GM18517 (cell line): ENCODE results near the gene KPNA1.

Source experiments
- ATAC-seq: cut with Tn5 transposase; IDR thresholded peaks from one replicate; pipeline ENCODE4 v1.9.1; 2021; ENCODE audit warnings: mild to moderate bottlenecking, moderate library complexity; ENCODE audit not compliant: unreplicated experiment

KPNA1 gene

DNA sequence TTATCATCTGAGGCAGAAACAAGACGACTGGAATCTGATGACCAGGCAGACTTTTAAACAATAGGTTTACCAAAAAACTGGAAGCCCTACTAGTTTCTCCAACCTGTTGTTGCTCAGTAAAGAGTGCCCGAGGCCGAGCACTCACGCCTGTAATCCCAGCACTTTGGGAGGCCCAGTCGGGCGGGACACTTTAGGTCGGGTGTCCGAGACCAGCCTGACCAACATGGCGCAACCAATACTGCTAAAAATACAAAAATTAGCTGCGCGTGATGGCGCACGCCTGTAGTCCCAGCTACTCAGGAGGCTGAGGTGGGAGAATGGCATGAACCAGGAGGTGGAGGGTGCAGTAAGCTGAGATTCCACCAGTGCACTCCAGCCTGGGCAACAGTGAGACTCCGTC, 97.8 kb downstream of the KPNA1 start:
- no peak for ATAC-seq

DNA sequence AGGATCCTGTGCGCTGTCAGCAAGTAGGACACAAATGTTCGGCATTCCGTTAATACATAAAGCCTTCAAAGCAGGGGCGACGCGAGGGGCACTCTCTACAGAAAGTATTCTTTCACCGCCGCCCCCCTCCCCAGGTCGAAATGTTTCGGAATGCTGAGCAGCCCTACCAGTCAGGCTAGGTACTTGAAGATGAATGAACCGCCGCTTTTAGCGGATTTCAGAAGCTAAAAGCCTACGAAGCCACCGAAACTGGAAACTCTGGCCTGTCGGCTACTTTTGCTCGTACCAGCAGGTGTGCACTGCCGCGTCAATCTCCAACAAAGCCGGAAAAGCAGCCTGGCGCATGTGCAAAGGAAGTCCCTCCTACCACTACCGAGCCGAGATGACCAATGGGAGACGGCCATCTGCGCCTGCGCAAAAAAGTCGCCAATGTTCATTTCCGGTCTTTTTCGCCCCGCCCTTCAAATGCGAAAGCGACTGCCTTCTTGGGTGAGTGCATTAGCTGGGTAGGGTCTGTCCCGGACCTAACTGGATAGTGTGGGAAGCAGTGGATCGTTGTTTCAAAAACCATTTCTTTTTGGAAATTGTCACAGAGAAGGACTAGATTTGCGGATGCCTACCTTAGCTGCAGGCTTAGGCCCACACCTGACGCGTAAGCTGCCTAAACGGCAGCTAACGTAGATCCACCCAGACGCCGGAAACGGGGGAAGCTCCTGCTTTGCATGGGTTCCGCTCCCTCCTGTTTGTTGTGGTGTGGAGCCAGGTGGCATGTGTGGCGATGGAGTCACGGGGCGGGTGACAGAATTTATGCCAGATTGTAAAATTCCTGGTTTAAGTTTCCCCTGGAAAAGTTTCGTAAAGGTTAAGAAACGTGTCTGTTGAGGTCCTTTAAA, 98.7 kb downstream of the KPNA1 start, which contains the start of gene WDR5B:
TSS of gene WDR5B (minus strand) at position 301 of the 893 bp plus-strand sequence. CDS start 534 bp downstream, outside the sequence.
- ATAC-seq: peak; percentile 79

GRCh38 chr3:122415104-122415744, 99.5 kb downstream of the KPNA1 start:
- peak; percentile 47 for ATAC-seq

- no peak for ATAC-seq
Measured at GRCh38 chr3:122414391-122414790, 100.3 kb downstream of the KPNA1 start.

DNA sequence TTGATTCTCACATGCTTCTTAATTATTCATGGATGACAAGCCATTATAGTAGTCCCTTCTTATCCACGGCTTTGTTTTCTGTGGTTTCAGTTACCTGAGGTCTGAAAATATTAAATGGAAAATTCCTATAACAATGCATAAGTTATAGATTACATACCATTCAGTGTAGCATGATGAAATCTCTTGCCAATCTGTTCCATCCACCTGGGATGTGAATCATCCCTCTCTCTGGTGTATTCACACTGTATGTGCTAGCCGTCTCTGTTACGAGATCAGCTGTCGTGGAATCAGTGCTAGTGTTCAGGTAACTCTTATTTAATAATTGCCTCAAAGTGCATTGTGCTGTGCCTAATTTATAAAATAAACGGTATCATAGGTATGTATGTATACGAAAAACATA, 104.1 kb downstream of the KPNA1 start:
- ATAC-seq: no peak

- ATAC-seq: no peak
Measured at GRCh38 chr3:122410111-122410510, 104.6 kb downstream of the KPNA1 start.

- ATAC-seq: no peak
Measured at GRCh38 chr3:122409446-122409845, 105.3 kb downstream of the KPNA1 start.

DNA sequence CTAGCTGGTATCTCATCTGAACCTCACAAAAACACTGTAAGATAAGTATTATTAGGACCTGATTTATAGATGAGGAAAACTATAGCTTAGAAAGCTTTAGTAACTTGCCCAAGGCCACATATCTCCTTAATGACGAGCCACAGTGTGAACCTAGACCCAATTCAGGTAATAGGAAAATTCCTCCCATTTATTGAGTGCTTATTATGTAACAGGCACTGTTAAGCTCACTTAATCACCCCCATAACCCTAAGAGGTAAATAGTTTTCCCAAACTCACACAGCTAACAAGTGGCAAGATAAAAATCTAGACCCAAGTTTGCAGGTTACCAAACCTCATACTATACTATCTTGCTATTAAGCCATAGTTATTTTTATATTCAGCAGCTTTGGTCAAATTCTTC, 106.8 kb downstream of the KPNA1 start:
- no peak for ATAC-seq

GRCh38 chr3:122406198-122406597, 108.5 kb downstream of the KPNA1 start:
- peak; percentile 49 for ATAC-seq

GRCh38 chr3:122405015-122405414, 109.7 kb downstream of the KPNA1 start:
- no peak for ATAC-seq

- no peak for ATAC-seq
Measured at GRCh38 chr3:122403489-122403888, 111.2 kb downstream of the KPNA1 start.

GRCh38 chr3:122398920-122399319, 115.8 kb downstream of the KPNA1 start:
- no peak for ATAC-seq

DNA sequence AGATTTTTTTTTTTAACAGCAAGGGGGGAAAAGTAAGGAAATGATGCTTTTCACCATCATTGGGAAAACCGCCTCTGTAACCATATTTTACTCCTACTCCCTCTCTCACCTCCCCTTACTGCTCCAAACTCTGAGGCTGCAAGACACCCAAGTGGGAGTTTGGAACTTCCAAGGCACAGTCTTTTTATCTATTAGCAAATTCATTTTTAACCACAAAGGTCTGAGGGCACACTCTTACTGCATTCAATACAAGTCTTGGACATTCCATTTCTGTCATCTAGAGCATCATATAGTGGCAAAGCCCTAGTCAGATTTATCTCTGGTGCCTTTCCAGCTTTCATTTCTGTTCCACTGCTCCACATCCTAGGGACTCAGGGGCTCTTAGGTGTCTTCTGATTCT, 117.5 kb downstream of the KPNA1 start:
- no peak for ATAC-seq

- ATAC-seq: no peak
Measured at GRCh38 chr3:122396511-122396910, 118.2 kb downstream of the KPNA1 start.

GRCh38 chr3:122395582-122395981, 119.2 kb downstream of the KPNA1 start:
- no peak for ATAC-seq

DNA sequence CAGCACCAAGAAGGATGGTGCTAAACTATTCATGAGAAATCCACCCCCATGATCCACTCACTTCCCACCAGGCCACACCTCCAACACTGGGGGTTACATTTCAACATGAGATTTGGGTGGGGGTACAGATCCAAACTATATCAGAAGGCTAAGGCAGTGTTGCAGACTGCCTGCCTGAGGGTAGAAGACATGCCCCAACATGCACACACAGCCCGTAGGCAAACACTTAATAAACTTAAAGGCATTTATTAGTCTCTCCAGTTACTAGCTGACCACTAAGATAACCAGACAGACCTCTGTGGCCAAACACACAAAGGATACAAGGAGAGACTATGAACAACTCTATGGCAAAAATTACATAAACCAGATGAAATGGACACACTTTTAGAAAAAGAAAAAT, 120.6 kb downstream of the KPNA1 start:
- ATAC-seq: no peak

DNA sequence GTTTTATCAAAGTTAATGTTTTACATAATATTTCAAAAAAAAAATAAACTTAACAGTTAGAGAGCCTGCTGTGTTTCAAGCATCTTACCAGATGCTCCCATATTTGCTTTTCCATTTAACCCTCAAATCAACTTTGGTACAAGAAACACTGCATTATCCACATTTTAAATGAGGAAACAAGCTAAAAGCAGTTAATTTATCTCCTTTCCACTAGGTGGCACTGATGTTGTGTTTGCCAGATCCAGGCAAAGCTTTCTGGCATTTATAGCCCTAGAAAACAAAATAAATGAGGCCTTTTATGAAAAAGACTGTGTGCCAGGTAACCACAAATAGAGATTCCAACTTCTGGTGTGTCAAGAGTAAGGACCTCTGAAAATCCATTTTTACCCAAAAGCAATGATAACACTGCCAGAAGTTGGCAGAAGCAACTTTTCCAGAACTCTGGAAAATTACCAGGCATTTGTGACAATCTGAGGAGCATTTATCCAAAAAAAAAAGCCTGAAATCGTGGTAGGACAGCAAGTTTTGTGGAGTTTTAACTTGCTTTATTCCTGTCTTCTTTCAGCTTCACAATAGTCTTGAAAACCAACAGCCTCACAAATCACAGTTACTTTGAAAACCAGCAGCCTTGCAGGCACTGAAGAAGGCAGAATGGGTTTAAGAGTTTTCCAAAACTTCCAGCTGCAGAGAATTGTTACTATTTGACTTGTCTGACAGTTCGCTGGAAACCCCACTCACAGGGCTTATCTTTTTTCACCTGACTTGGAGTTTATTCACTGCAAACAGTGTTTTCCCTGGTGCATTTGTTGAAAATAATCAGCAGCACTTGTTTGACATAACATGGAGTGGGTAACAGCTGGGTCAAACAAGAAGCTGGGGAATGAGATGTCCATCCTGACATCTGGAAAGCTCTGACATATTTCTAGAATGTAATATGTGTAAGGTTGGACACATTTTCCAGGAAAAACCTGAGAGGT, 121.6 kb downstream of the KPNA1 start:
- ATAC-seq: no peak

GRCh38 chr3:122391681-122392446, 122.9 kb downstream of the KPNA1 start:
- no peak for ATAC-seq

DNA sequence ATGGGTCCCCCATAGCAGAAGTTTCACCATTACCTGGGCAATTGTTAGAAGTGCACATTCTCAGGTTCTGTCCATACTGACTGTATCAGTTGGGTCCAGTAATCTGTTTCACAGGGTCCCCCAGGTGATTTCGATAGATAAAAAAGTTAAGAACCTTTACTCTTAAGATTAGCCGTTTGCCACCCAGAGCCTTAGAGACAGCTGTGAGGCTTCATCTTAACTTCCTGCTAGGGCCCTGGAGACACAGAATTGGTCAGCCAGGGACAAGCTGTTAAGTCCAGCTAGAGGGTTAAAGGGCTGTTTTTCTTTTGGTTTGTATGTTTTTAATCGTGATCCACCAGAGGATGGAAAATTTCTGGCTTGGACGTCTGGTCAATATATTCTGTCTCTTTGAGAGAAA, 124.1 kb downstream of the KPNA1 start:
- no peak for ATAC-seq

DNA sequence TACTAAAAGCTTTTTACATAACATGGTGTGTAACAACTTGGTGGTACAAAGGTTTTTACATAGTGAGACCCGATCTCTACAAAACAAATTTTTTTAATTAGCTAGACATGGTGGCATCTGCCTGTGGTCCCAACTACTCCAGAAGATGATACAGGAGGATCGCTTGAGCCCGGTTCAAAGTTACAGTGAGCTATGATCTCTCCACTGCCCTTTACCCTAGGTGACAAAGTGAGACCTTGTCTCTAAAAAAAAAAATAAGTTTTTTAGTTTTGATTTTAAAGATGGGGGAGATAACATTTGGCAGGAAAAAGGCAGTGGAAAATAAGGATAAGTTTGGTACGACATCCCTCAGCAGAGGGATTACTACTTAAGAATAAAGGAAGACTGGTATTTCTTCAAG, 124.8 kb downstream of the KPNA1 start:
- no peak for ATAC-seq
